Skin epidermis (tissue), 12 donors: Measurements from ENCODE around the gene MAP7D1.
A peak's percentile ranks its signal among the peaks of the same experiment; 100 is the strongest.
"Not testable (repeated sequence)": the region's sequence is repeated elsewhere in the genome, so short reads cannot be mapped to it uniquely, and the experiment has no call there.

Experiments used
- H3K27ac ChIP-seq, 21 experiments: fragments of 200-600 bp; sonication (generic) in 11 of 21; one replicate each; pipeline ENCODE4 v1.5.0; 2020; ENCODE audit warnings: mild to moderate bottlenecking in 3 of 21, inconsistent platforms in 2 of 21, moderate library complexity in 2 of 21
- H3K4me3 ChIP-seq, 7 experiments: fragments of 200-600 bp; sonication (generic) in 2 of 7; one replicate each; pipeline ENCODE4 v1.5.0; 2020; ENCODE audit warnings: inconsistent platforms in 2 of 7, mild to moderate bottlenecking in 2 of 7, moderate library complexity in 1 of 7

MAP7D1 gene

DNA sequence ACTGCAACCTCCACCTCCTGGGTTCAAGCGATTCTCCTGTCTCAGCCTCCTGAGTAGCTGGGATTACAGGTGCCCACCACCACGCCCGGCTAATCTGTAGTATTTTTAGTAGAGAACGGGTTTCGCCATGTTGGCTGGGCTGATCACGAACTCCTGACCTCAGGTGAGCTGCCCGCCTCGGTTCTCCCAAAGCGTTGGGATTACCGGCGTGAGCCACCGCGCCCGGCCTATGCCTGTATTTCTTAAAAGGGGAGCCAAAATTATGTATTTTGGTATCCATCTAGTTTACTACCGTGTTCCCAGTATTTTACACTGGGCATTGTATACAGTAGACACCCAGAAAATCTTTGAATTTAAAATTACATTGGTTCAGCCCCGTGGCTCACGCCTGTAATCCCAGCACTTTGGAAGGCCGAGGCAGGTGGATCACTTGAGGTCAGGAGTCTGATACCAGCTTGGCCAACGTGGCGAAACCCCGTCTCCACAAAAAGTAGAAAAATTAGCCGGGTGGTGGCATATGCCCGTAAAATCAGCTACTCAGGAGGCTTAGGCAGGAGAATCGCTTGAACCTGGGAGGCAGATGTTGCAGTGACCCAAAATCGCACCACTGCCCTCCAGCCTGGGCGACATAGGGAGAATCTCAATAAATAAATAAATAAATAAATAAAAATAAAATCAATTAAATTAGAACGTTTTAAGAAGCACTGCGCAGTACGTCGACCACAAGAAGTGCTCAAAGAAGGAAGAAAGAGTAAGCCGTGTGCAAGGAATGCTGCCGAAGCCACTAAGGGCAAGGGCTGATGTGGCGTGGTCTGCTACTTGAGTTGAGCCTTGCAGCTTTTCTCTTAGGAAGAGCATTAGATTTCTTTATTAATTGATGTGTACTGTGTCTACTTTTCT is 66.8 kb downstream of the MAP7D1 start:
- peak overlapping the region; percentile 23 to 100 (median 96) for H3K27ac ChIP-seq
- peak overlapping the region; percentile 42 to 88 (median 76) for H3K4me3 ChIP-seq

DNA sequence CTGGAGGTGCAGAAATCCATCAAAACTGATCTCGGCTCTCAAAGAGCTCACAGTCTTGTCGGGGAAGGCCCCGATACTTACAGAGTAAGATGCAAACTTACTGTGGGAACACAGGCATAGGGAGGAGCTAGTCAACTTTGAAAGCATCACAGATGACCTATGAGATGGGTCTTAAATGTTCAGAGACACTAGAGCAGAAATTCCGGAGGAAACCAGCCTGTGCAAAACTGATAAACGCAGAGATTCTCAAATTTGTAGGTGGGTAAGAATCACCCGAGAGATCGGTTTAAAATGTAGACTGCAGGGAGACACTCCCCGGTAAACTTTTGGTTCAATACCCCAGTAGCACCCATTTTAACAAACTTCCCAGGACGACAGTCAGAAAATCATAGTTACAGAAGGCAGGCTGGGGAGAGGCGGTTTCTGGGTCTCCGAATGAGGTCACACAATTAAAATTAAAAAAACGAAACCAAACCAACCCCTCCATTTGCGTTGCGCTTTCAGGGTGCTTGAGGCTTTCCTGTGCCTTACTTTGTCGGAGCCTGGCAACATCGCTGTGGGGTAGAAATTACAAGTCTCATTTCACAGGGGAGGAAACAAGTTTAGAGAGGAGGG is 67.5 kb downstream of the MAP7D1 start:
- Histone ChIP-seq H3K27ac (peak overlapping the region; percentile 23 to 100 (median 96)), H3K4me3 (peak overlapping the region; percentile 42 to 88 (median 76))

DNA sequence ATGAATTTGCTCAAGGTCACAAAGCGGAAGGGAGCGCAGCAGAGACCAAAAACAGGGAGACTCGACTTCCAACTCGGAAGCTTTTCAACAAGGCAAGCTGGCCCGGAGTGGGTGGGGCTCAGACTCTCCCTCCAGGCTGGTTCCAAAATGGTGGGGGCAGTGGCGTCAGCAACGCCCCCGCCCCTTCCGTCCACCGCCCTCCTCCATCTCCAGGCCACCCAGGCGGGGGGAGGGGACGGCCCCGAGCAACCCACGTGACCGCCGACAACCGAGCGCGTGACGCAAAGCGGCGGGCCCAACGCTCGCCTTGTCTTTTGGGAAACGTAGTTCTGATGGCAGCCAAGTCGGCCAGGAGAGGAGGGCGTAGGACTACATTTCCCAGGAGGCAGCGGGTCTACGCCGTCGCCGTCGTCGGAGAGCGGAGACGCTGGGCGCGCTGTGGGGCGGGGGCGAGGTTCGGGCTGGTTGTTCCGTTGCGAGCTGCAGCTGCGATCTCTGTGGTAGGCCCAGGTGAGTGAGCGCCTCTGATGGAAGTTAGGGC is 68.1 kb downstream of the MAP7D1 start, which contains the start of gene THRAP3:
Gene THRAP3, plus strand, starts transcription at position 448 of the 541 bp plus-strand sequence. CDS start 58,121 bp downstream, outside the sequence.
- H3K4me3 ChIP-seq: peak within 1 kb of the TSS; percentile 64 to 88 (median 77)
- H3K27ac ChIP-seq: peak within 1 kb of the TSS; percentile 69 to 100 (median 96)

DNA sequence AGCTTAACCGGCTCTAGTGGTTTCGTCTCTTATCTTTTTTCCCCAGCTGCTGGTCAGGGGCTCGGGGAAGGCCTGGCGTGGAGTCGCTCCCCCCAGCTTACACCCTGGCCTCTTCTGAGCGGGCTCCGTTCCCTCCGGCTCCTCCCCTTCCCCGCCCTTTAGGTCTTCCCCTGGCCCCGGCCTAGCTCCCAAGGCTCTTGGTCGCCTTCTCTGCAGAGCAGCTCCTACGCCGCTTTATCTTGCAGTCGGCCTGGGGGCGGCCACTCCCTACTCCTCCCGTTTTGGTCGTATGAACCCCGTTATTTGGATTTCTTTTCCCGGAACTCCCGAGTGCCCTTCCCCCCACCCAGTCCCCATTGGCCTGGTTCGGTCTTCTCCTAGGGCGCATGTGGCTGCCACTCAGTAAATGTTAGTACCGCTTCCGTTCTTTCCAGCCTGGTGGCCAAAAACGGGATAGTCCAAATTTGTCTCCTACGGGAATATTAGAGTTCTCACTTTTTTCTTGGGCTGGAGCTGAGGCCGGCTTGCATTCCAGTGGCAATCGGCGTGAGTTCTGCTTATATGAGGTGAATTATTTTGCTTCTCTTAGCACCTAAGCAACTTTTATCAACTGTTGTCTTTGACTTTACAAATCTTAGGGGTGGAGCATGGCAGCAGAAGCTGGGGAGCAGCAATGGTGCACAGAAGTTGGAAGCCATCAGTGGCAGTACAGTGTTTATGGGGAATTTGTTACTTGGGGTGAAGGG is 68.8 kb downstream of the MAP7D1 start:
- peak overlapping the region; percentile 69 to 100 (median 95) for H3K27ac ChIP-seq
- peak overlapping the region; percentile 64 to 88 (median 77) for H3K4me3 ChIP-seq

DNA sequence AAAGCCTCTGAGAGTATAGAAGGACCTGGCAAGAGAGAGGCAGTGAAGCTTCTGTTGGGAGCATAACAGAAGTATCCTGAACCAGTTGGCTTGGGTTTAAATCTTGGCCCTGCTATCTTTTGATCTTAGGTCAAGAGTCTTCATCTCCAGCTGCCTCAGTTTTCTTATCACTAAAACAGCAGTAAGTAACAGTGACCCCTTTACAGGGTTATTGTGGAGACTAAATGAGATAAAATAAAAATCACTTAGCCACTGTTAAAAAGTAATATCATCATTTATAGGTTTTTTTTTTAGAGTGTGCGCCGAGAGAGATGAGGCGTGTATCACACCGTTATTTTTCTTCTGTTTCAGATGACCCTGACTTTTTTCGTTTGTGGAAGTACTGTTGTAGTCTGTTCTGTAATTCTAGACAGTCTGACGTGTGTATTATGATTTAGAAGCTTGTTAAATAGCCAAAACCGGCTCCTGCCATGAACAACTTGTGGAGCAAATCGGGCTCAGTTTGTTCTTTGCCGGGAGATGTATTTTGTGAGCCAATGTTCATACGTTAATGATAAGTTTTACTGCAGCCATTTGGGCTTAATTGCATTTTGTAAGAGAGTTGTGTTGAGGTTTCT is 69.4 kb downstream of the MAP7D1 start:
- H3K27ac ChIP-seq: peak overlapping the region in 19 of 21 experiments; percentile 86 to 100 (median 95)
- peak overlapping the region; percentile 64 to 88 (median 77) for H3K4me3 ChIP-seq

DNA sequence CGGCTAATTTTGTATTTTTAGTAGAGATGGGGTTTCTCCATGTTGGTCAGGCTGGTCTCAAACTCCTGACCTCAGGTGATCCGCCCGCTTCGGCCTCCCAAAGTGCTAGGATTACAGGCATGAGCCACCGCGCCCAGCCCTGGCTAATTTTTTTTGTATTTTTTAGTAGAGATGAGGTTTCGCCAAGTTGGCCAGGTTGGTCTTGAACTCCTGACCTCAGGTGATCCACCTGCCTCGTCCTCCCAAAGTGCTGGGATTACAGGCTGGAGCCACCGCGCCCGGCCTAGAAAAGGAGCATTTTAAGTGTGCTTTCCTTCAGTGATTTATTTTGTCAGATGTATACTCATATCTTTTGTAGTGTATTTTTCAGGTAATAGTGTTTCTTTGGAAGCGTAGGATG is 74.3 kb downstream of the MAP7D1 start:
- not testable (repeated sequence) for H3K27ac ChIP-seq, H3K4me3 ChIP-seq
